T-helper 1 cell (primary cell): Measurements from ENCODE around the gene HSPB9.

Experiments used
- DNase-seq, 5 donors: peaks; one replicate each; pipeline ENCODE4 v3.0.0-alpha.2; 2012 to 2020

HSPB9 gene

DNA sequence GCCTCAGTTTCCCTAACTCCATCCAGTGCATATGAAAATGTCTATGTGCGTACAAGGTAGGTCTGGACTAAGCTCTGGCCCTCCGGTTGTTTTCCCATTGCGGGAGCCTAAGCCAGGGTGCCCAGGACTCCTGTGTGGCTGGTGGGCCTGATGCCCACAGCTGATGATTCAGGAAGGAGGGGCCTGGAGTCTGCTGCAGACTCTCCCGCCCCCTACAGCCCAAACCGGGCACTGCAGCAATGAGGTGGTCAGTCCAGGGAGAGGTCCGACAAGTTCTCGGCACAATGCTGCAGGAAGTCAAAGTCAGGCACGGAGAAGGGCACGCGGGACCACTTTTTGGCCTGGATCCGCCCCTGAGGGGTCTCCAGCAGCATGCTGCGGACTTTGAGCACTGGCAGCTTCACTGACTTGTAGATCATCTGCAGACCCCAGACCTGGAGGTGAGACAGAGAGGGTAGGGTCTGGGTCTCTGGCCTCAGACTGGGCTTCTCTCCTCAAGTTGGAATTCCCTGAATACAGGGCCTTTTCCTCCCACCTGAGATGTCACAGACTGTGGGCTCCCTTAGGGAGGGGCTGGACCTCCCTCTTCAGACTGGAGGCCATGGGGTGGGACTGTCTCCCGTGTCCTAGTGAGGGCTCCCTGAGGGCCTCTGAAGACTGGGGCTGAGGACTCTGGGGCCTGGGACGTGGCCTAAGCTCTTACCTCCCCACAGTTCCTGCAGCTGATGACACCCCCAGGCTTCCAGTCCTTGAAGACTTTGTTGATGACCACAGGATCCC, 20.9 kb upstream of the HSPB9 start:
- DNase-seq = peak in 4 of 5 donors; percentile 28 to 52 (median 44)

GRCh38 chr17:42103221-42103954, 19.2 kb upstream of the HSPB9 start:
- no peak for DNase-seq

DNA sequence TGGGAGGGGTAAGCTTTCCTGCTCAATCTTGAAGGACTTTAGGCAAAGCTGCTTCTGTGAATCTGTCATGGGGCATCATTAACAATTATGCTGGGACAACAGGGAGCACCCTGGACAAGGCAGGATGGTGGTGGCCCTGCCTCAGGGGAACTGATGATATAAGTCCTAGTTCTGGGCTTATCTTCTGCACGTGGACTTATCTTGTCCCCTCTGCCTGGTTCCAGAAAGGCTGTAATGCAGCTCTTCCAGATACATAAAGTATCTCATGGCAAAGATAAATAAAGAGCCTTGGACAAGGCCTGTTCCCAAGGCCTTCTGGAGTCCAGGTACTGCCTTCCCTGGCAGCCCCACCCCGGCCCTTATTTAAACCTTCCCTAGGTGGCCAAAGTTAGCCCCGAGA, 18.3 kb upstream of the HSPB9 start:
- no peak for DNase-seq

DNA sequence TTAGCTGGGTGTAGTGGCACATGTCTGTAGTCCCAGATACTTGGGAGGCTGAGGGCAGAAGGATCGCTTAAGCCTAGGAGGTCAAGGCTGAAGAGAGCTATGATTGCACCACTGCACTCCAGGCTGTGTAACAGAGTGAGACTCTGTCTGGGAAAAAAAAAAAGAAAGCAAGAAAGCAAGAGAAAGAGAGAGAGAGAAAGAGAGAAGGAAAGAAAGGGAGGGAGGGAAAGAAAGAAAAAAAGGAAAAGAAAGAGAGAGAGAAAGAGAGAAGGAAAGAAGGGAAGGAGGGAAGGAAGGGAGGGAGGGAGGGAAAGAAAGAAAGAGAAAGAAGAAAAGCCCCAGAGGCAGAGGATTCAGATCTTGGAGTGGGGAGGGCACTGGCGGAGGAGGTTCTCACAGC, 16.6 kb upstream of the HSPB9 start:
- DNase-seq = no peak

- DNase-seq = no peak
These were observed 15.5 kb upstream of the HSPB9 start for GRCh38 chr17:42107124-42107523.

DNA sequence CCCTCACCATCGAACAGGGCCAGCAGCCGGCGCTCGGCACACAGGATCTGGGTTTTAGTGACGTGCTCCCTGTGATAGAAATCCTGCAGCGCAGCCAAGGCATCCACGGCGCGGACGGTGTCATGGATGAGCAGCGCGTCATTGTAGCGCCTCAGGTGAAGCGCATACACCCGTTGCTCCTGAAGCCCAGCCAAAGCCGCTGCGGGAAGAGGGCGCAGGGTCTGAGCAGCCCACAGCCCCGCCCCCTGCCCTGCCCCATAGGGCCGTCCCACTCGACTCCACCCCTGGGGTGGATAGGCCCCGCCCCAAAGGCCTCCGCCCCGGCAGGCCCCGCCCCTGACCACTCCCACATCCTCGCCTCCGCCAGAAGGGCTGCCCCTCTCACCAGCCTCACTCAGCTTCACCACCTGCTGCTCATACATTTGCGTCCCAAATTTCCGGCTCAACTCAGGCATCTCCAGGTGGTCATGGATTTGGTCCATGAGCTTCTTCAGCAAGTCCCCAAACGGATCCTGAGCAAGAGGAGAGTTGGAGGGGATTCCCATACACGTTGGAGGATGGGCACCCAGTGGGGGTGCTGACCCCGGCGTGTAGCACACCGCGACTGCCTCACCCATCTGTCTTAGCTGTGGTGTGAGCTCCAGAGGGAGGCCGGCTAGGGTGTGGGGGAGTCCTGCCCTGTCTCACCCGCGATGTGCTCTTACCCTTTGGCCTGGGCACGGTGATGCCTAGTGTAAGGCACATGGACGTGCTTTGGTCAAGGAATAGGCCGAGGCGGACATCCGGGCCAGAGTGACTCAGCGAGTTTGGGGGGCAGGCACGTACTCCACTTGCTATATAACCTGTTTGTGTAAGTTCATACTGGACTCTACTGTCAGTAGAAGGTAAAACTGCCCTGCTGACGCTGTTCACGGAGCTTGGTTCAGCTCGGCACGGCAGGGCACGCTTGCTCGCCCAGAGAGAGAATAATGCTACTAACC, 14.7 kb upstream of the HSPB9 start:
- peak; percentile 81 to 92 (median 85) for DNase-seq

GRCh38 chr17:42109086-42109485, 13.5 kb upstream of the HSPB9 start:
- no peak for DNase-seq

DNA sequence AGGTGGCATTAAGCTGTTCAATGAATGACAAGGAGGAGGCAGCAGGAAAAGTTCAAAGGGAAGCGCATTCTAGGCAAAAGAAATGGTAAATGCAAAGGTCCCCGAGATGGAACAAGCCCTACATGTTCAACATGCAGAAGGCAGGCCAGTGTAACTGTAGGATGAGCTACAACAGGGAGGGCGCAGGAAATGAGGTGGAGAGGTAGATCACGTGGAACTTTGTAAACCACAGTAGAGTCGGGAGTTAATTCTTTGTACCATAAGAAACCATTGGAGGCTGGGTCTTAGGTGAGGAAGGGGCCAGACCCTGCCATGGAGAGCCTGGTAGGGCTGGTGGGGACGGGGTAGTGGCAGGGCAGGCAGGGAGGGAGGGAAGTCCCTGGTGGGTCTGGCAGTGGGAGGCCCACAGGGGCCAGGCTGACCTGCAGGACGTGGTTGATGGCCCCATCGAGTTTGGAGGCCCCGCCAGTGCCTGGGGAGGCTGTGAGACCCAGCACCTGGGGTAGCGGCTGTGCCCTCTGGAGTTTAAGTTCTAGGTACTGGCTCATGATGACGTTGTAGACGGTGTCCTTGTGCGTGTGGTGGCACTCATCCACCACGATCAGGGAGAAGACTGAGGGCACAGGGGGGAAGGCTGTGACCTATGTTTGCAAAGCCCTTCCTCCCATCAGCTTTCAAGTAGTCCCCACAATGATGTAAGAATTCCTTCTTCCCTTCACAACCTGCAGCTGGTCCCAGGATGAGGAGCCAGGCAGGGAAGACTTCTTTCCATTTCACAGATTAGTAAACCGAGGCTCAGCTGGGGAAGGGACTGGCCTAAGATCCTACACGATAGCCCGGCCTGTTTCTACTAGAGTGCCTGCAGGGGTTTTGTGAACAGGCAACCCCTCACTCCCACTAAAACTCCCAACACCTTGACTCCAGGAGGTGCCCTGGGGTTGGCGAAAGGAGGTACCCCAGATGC, 12.0 kb upstream of the HSPB9 start:
- no peak for DNase-seq

DNA sequence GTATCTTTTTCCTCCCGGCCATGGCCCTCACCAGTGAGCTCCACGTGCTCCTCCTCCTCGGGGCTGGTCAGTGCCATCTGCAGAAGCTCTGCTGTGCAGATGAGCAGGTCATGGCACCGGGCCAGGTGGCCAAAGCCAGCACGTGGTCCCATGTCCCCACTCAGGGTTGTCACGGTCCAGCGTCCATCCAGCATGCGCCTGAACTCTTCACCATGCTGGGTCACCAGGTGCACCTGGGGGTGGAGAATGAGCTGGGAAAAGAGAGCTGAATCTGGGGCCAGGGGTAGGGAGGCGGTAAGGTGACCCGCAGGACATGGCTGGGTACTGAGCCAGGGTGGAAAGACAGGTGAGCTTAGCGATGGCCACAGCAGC, 11.4 kb upstream of the HSPB9 start:
- no peak for DNase-seq

- peak in 1 of 5 donors; percentile 34 for DNase-seq
These were observed 10.6 kb upstream of the HSPB9 start for GRCh38 chr17:42111871-42112551.

DNA sequence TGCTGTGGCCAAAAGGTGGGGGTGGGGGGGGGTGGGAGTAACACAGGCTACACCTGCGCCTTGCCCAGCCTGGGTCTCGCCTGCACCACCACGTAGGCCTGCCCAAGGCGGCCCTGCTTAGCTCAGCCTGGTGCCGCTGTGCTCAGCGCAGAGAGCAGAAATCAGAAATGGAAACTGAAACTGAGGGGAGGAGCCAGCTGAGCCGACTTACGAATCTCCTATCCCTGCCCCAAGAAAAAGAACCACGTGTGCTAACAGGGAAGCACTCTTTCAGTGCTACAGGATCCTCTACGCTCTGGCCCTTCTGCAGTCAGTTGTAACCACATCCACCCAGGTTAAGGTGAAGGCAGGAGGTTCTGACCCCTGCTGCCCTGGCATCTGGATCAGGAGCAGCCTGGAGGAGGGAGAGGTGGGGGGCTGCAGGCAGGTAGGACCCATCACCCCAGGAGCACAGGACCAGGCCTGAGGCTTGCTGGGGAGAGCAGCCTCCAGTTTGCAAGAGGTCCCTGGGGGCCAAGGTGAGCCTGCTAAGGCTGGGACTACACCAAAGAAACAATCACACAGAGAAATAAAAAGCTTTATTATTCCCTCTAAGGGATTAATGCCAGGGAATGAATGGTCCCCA, 9.9 kb upstream of the HSPB9 start, which contains the start of gene DHX58:
Gene DHX58, minus strand, starts transcription at position 163 of the 625 bp plus-strand sequence. CDS start 822 bp downstream, outside the sequence.
- peak; percentile 54 to 94 (median 73) for DNase-seq

DNA sequence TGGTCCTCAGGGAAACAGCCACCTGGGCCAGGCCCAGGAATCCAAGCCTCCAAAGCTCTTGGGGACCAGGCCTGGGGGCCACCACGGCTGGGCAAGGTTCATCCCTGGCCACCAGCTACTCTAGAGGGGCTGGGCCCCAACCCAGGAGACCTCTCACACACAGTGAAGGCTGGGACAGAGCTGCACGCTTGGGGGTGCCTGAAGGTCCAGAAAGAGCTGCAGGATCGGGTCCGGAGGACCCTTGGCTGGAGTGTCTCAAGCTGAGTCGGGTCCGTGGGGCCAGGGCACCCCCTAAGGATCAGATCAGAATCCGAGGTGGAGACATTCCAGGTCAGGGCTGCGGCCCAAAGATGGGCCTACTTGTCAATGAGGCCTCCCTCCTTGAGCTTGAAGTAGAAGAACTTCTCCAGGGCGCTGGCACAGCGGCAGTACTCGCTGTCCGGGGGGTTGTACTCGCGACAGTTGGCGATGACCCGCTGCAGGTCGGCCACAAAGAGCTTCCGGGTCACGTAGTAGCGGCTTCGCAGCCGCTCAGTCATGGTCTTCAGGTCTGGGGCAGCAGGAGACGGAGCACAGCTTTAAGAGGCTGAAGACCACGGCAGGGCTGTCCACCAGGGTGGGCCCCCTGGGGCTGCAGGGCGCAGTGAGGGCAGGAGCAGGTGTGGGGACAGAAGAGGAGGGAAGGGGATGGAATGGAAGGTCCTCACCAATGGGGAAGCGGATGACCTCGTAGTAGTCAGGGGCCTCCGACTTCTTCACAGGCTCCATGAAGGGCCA, 9.1 kb upstream of the HSPB9 start:
- no peak for DNase-seq

DNA sequence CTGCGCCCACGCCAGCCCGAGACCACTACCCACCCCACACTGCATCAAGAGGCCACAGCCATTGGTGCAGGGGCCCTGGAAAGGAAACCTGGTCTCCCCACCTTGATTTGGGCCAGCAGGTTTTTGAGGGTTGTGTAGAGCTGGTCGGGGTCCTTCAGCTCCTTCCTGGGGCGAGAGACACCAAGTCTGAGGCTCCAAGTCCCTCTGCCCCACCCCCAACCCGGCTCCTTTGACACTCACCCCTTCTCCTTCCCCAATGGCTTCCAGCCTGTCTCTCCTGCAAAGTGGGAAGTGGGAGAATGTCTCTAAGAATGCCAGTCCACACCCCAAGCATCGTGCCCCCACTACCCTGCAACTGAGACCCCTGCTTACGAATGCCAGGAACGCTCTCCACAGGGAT, 8.5 kb upstream of the HSPB9 start:
- no peak for DNase-seq

GRCh38 chr17:42116705-42117396, 5.8 kb upstream of the HSPB9 start:
- DNase-seq = peak; percentile 60 to 83 (median 76)

DNA sequence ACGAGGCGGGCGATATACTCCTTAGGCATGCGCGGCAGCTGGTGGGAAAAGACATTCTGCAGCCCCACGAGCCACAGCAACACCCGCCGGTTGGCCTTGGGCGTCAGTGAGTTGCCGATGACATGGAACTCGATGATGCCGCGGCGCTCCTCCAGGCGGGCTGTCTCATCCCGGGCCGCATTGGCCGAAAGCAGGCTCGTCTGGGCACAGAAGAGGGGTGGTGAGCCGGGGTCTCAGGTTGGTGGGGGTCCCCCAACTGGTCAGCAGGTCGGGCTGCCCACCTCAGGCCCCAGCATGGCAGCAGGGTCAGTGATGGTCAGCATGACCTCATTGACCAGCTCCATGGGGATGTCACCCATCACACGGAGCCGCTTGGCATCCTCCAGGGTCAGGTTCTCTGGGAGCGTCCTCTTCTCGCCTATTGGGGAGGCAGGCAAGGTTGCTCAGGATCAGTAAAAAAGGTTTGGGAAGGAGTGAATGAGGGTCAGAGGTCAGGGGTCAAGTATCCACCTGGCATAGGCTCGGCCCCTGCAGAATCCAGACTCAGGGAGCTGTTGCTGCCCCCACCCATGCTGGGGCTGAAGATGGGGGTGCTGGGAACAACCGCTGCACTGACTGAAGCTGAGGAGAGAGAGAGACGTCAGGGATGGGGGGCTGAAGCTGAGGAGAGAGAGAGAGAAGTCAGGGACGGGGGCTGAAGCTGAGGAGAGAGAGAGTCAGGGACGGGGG, 5.0 kb upstream of the HSPB9 start:
- no peak for DNase-seq

GRCh38 chr17:42118126-42118510, 4.5 kb upstream of the HSPB9 start:
- no peak for DNase-seq

DNA sequence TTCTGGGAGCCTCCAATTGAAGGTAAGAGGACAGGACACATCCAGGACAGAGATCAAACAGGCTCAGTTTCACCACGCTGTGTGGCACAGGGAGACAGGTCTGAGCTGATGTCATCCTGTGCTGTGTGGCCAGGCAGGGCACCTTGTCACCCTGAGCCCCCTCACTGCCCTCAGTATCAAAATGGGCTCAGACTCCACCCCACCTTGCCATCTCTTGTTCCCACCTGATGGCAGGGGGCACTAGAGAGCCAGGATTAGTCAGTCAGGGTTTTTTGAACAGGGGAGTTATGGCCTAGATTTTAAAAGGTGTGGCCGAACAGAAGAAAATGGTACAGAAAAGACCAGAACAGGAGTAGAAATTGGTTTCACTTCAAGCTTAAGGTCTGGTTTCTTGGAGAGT, 4.1 kb upstream of the HSPB9 start:
- peak in 2 of 5 donors; percentile 38 to 43 for DNase-seq

DNA sequence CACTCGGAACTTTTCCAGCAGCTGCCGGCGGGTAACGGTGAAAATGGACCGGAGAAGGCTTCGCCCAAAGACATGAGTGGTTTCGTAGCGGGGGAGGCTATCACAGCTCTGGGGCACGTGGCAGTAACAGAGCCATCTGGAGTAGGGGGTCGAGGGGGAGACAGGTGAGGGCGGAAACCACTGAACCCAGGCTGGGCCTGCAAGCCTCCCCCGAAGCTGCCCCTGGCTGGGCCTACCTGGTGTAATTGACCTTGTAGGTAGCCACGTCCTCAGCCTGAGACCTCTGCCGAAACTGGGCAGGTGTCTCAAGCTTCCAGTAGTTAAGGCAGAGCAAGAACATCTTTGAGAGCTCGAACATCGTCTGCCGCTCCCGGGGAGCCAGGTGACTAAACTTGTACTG, 3.3 kb upstream of the HSPB9 start:
- no peak for DNase-seq
